Aorta (tissue), 5 donors: Measurements from ENCODE around the gene KCNH3. TPM values are rescaled to one million over a fixed set of nuclear protein-coding genes. Genes with fewer than 3 reads are reported as not detected.

Experiments used
- ATAC-seq: fragments of 200-7000 bp; cut with Tn5 transposase; one replicate; pipeline ENCODE4 v1.9.1; 2022; ENCODE audit warnings: moderate library complexity; ENCODE audit not compliant: low FRiP score
- DNase-seq, 2 donors: peaks; one replicate each; pipeline ENCODE4 v3.0.0-alpha.2; 2020
- H3K27ac ChIP-seq, 2 donors: one replicate each; pipeline ENCODE4 v1.5.1; 2013; ENCODE audit warnings: low read length in 2 of 2, mild to moderate bottlenecking in 2 of 2, moderate library complexity in 2 of 2, control low read depth in 1 of 2, inconsistent platforms in 1 of 2, low read depth in 1 of 2
- H3K27me3 ChIP-seq, 2 donors: one replicate each; pipeline ENCODE4 v1.6.1; 2013; ENCODE audit warnings: control low read depth in 1 of 2, low read length in 1 of 2, mild to moderate bottlenecking in 1 of 2, moderate library complexity in 1 of 2; ENCODE audit not compliant: insufficient read depth in 2 of 2, control insufficient read depth in 1 of 2
- H3K36me3 ChIP-seq, 2 donors: one replicate each; pipeline ENCODE4 v1.6.1; 2013; ENCODE audit warnings: control low read depth in 1 of 2, low read length in 1 of 2, mild to moderate bottlenecking in 1 of 2; ENCODE audit not compliant: insufficient read depth in 2 of 2, control insufficient read depth in 1 of 2
- H3K4me1 ChIP-seq, 2 donors: one replicate each; pipeline ENCODE4 v1.6.1; 2013; ENCODE audit warnings: low read length in 2 of 2, control low read depth in 1 of 2, mild to moderate bottlenecking in 1 of 2, moderate library complexity in 1 of 2; ENCODE audit not compliant: insufficient read depth in 2 of 2, control insufficient read depth in 1 of 2
- H3K4me3 ChIP-seq, 2 donors: one replicate each; pipeline ENCODE4 v1.5.1; 2013; ENCODE audit warnings: low read length in 2 of 2, control low read depth in 1 of 2, mild to moderate bottlenecking in 1 of 2
- H3K9me3 ChIP-seq: one replicate; pipeline ENCODE4 v1.6.1; 2013; ENCODE audit warnings: mild to moderate bottlenecking, low read length; ENCODE audit not compliant: control insufficient read depth
- WGBS, 2 donors: extraction: QIAGEN DNeasy Blood & Tissue Kit; methylation state at CpG; one replicate each; pipeline ENCODE4 v1.1.7; 2013; 5-methylcytosine and 5-hydroxymethylcytosine counted together
- intact Hi-C, 2 donors: fragments of 100-400 bp; cut with DNase I; formaldehyde crosslinking; loops; one replicate each; pipeline versions ENCODE4 v1.14.2 to v1.15.0; 2022
- polyA plus RNA-seq, 2 donors: library from polyadenylated mRNA; stranded (reverse); fragments of 200-250 nt; gene quantifications; one replicate each; pipeline ENCODE4 v1.2.3, GENCODE V29; 2013
- total RNA-seq, 2 donors: library from RNA; stranded (reverse); fragmentation: NEBNext Ultra II Directional; extraction: Animal tissue kit (Norgen Biotek cat#: 25700); gene quantifications; one replicate each; pipeline ENCODE4 v1.2.1, GENCODE V29; 2021
- donor health status: healthy with polysubstance abuse.
- donor health status: Bipolar disorder and iron deficiency.
- donor health status: DM: no; HTN: no; CAD: no.
- donor health status: DM: no; HTN: no; CAD: no.
- donor health status: DM: yes; HTN: yes; CAD: no.

KCNH3 gene
- total and polyA plus RNA-seq, 4 donors, result 0.10 to 1.7 (median 0.90) TPM

GRCh38 chr12:49562233-49562632 is 23.4 kb downstream of the KCNH3 start:
- ATAC-seq (no peak), DNase-seq (no peak)
- no peak overlapping the region for H3K4me3 ChIP-seq
- peaks cover 0 to 4% of the 10 kb centered on the region in 2 donors for H3K4me1 ChIP-seq
- H3K27ac ChIP-seq, result no peak overlapping the region
- H3K9me3 ChIP-seq, result no peaks in the 10 kb centered on the region
- WGBS, 2 donors, result 71 to 79% methylated on average over 6 of the region's 6 CpGs
- intact Hi-C loops, result no loop called here
- no peaks in the 10 kb centered on the region for H3K27me3 ChIP-seq
- peaks cover 3 to 13% of the 10 kb centered on the region in 2 donors for H3K36me3 ChIP-seq

GRCh38 chr12:49562831-49563230 is 24.0 kb downstream of the KCNH3 start:
- Histone ChIP-seq H3K4me3 (no peak overlapping the region), H3K27ac (no peak overlapping the region), H3K9me3 (no peaks in the 10 kb centered on the region), H3K4me1 (peaks cover 0 to 4% of the 10 kb centered on the region in 2 donors), H3K27me3 (no peaks in the 10 kb centered on the region), H3K36me3 (peaks cover 3 to 11% of the 10 kb centered on the region in 2 donors)
- ATAC-seq, result no peak
- WGBS, 2 donors, result 89 to 92% methylated on average over 6 of the region's 6 CpGs
- peak in 1 of 2 donors; percentile 48 for DNase-seq
- intact Hi-C loops, result no loop called here

- H3K4me1 ChIP-seq, result peaks cover 0 to 4% of the 10 kb centered on the region in 2 donors
- H3K9me3 ChIP-seq, result no peaks in the 10 kb centered on the region
- no peak overlapping the region for H3K4me3 ChIP-seq
- WGBS, 2 donors, result 94% methylated on average over 14 of the region's 14 CpGs
- peaks cover 3 to 7% of the 10 kb centered on the region in 2 donors for H3K36me3 ChIP-seq
- intact Hi-C loops, result no loop called here
- ATAC-seq (no peak), DNase-seq (no peak)
- H3K27ac ChIP-seq, result no peak overlapping the region
- no peaks in the 10 kb centered on the region for H3K27me3 ChIP-seq
Observed at GRCh38 chr12:49563951-49564685, 25.3 kb downstream of the KCNH3 start.

GRCh38 chr12:49564686-49565405 is 26.0 kb downstream of the KCNH3 start:
- H3K4me3 ChIP-seq, result no peak overlapping the region
- H3K36me3 ChIP-seq, result peaks cover 0 to 4% of the 10 kb centered on the region in 2 donors
- 67 to 71% methylated on average over 8 of the region's 8 CpGs for WGBS, 2 donors

GRCh38 chr12:49565406-49566265 is 26.8 kb downstream of the KCNH3 start:
- Histone ChIP-seq H3K9me3 (no peaks in the 10 kb centered on the region), H3K4me3 (no peak overlapping the region), H3K4me1 (peaks cover 0 to 4% of the 10 kb centered on the region in 2 donors), H3K27ac (no peak overlapping the region), H3K36me3 (peaks cover 0 to 4% of the 10 kb centered on the region in 2 donors), H3K27me3 (no peaks in the 10 kb centered on the region)
- ATAC-seq (no peak), DNase-seq (peak in 1 of 2 donors; percentile 39)
- intact Hi-C loops, result no loop called here
- 88 to 91% methylated on average over 12 of the region's 12 CpGs for WGBS, 2 donors

More at GRCh38 chr12:49564686-49565405, 26.0 kb downstream of the KCNH3 start:
- H3K27me3 ChIP-seq, result no peaks in the 10 kb centered on the region
- H3K4me1 ChIP-seq, result peaks cover 0 to 4% of the 10 kb centered on the region in 2 donors
- intact Hi-C loops, result no loop called here
- no peak overlapping the region for H3K27ac ChIP-seq
- ATAC-seq (no peak), DNase-seq (peak in 1 of 2 donors; percentile 62)
- no peaks in the 10 kb centered on the region for H3K9me3 ChIP-seq

- no peaks in the 10 kb centered on the region for H3K27me3 ChIP-seq
- intact Hi-C loops, result no loop called here
- H3K4me1 ChIP-seq, result peaks cover 0 to 4% of the 10 kb centered on the region in 2 donors
- H3K4me3 ChIP-seq, result no peak overlapping the region
- peak in 1 of 2 donors; percentile 62 for DNase-seq
- peaks cover 0 to 4% of the 10 kb centered on the region in 2 donors for H3K36me3 ChIP-seq
- H3K9me3 ChIP-seq, result no peaks in the 10 kb centered on the region
- 89 to 92% methylated on average over 13 of the region's 13 CpGs for WGBS, 2 donors
- no peak for ATAC-seq
- no peak overlapping the region for H3K27ac ChIP-seq
Observed at GRCh38 chr12:49566361-49566760, 27.5 kb downstream of the KCNH3 start.

GRCh38 chr12:49567302-49567610 is 28.4 kb downstream of the KCNH3 start:
- Histone ChIP-seq H3K27me3 (no peaks in the 10 kb centered on the region), H3K27ac (no peak overlapping the region), H3K4me1 (peaks cover 0 to 4% of the 10 kb centered on the region in 2 donors), H3K9me3 (no peaks in the 10 kb centered on the region), H3K36me3 (peaks cover 0 to 4% of the 10 kb centered on the region in 2 donors), H3K4me3 (peak overlapping the region; percentile 72 to 73)
- DNase-seq, result no peak
- WGBS, 2 donors, result 2 to 4% methylated on average over 11 of the region's 11 CpGs
- no peak for ATAC-seq
- intact Hi-C loops, result no loop called here

- H3K27ac ChIP-seq, result peak within 1 kb of the TSS in 1 of 2 donors; percentile 48
- peaks cover 0 to 2% of the 10 kb centered on the region in 2 donors for H3K36me3 ChIP-seq
- peak within 1 kb of the TSS; percentile 72 to 73 for H3K4me3 ChIP-seq
- intact Hi-C loops, result no loop called here
- DNase-seq, result peak; percentile 92 to 94
- ATAC-seq, result peak; percentile 93
- WGBS, 2 donors, result 0% methylated on average over 54 of the region's 54 CpGs
- no peaks in the 10 kb centered on the region for H3K27me3 ChIP-seq
- peaks cover 0 to 4% of the 10 kb centered on the region in 2 donors for H3K4me1 ChIP-seq
- H3K9me3 ChIP-seq, result no peaks in the 10 kb centered on the region
Observed at GRCh38 chr12:49567611-49568441, 29.0 kb downstream of the KCNH3 start, which contains the start of gene MCRS1. Gene MCRS1 (minus strand): TSS chr12:49568142. CDS start chr12:49566731, 1,411 bp downstream.
